Measurements from ENCODE around the gene U2AF2.

DNA sequence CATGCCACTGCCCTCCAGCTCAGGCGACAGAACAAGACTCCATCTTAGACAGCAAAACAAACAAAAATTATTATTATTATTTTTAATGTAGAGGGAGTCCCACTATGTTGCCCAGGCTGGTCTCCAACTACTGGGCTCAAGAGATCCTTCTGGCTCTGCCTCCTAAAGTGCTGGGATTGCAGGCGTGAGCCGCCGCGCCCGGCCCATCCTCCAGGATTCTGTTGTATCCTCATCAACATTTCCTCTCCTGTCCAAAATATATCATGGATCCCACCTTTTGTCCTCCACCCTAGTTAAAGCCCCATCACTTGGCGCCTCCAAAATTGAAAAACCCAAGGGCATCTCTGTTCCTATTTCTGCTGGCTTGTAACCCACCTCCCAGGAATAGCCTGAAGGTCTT lies 31.7 kb upstream of the U2AF2 start:
- TF ChIP-seq, protein P1, sequence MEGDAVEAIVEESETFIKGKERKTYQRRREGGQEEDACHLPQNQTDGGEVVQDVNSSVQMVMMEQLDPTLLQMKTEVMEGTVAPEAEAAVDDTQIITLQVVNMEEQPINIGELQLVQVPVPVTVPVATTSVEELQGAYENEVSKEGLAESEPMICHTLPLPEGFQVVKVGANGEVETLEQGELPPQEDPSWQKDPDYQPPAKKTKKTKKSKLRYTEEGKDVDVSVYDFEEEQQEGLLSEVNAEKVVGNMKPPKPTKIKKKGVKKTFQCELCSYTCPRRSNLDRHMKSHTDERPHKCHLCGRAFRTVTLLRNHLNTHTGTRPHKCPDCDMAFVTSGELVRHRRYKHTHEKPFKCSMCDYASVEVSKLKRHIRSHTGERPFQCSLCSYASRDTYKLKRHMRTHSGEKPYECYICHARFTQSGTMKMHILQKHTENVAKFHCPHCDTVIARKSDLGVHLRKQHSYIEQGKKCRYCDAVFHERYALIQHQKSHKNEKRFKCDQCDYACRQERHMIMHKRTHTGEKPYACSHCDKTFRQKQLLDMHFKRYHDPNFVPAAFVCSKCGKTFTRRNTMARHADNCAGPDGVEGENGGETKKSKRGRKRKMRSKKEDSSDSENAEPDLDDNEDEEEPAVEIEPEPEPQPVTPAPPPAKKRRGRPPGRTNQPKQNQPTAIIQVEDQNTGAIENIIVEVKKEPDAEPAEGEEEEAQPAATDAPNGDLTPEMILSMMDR (IDR thresholded peaks at IDR 0.05), result no peak
- TF ChIP-seq POLR2A (IDR thresholded peaks at IDR 0.05), result no peak
- no peak for TF ChIP-seq EP300 (IDR thresholded peaks at IDR 0.05)
